GM18870 (cell line): ENCODE data around the gene ARSA.
"Not testable (repeated sequence)": the region's sequence is repeated elsewhere in the genome, so short reads cannot be mapped to it uniquely, and the experiment has no call there.

Experiments
- ATAC-seq: cut with Tn5 transposase; IDR thresholded peaks from one replicate; pipeline ENCODE4 v1.9.1; 2021; ENCODE audit warnings: moderate library complexity; ENCODE audit not compliant: unreplicated experiment

ARSA gene

DNA sequence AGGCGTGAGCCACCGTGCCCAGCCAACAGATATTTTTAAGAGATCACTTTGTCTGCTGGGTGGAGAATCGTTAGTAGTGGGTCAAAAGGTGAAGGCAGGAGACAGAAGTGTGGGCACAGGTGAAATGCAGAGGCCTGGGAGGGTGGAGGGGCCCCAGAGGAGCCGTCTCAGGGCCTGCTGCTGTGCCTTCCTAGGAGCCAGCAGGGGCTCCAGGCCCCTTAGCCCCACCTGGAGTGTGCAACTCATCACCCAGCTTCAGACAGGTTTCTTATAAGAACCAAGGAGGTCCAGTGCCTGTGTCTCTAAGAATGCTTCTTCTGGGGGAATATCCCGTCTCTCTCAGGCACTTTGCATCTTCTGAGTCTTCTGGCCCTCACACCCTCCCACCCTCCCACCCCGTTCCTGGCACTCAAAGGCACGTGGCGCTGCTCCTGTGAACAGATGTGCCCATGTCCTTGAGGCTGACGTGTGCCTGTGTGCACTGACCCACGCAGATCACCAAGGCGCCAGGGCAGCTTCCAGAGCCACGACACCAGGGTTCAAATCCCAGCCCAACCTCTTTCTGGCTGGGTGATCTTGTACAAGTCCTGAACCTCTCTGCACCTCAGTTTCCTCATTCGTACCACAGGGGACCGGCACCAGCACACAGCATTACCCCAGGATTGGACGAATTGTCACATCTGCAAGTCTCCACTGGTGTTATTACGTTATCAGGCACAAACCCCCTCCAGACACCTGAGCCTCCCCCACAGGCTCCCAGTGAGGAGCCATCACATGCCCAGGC lies 3.4 kb downstream of the ARSA start:
- ATAC-seq = no peak

DNA sequence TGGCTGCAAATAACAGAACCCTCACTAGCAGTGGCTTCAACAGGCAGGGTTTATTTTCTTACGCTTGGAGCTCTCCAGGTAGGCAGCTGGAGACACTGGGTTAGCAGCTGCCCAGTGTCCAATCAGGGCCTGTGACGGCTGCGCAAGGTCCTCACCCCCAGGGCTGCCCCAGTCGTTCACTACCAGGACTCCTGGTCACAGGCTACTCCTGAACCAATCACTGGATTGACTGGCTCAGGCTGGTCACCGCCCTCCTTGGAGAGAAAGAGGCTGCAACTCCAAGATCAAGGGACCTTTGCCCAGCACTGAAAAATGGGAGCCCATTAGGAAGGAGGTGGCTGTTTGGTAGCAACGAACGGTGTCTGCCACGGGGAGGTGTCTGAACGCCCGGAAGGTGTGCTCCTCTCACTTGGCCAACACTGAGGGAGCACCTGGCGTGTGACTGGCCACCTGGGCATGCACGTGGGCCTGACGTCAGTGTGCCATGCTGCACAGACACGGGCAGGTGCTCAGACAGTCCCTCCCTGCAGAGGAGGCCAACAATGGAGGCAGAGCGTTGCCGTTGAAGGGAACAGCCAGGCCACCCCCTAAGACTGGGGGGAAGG lies 5.1 kb downstream of the ARSA start:
- no peak for ATAC-seq

DNA sequence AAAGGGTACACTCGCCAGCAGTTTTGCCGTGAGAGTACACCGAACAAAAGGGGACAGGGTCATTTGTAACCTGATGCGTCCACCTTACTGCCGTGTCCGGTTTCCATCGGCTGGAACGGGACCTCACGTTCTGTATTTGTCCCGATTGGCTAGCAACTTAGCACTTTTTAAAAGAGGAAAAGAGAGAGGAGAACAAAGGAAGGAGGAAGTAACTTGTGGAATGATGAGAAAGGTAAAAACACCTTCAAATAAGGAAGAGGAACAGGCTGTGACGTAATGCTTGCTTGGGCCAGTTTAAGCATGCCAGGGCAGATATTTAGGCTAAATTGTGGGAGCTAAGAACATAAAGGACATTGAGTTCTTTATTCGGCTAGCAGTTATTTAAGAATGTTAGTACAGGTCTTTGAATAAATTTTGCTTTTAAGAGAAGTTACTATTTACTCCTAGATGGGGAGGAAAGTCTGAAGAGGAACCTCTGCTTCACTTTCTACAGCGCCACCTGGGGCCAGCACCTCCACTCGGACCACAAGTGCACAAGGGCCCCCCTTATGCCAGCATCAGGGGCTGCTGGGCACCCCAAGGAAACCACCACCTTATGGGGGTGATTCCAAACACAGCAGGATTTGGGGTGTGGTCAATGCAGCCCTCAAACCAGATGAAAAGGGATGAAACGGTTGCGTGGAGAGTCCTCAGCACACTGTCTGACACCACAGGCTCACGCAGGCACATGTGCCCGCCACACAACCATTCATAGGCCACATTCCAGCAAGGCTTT lies 5.8 kb downstream of the ARSA start:
- no peak for ATAC-seq

DNA sequence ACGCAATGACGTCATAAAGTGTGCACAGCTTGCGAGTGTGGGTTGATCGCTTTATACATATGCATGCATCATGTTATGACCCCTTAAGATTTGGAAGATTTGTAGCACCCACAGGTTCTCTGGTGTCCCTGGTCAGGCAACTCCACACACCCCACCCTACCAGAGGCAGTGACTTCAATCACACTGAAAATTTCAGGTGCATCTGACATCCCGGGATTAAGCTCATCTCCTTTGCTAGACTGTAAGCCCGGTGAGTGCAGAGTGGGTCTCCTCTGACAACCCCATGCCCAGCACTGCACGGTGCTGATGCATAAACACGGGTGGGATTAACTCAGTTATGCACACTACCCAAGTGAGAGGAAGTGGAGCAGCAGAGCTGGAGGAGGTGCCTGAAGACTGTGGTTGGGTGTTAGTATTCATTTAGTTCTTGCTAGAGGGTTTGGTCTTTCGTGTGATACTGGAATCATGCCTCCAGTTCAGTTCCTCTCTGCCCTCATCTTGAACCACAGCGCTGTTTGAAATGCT lies 6.5 kb downstream of the ARSA start:
- ATAC-seq = no peak

DNA sequence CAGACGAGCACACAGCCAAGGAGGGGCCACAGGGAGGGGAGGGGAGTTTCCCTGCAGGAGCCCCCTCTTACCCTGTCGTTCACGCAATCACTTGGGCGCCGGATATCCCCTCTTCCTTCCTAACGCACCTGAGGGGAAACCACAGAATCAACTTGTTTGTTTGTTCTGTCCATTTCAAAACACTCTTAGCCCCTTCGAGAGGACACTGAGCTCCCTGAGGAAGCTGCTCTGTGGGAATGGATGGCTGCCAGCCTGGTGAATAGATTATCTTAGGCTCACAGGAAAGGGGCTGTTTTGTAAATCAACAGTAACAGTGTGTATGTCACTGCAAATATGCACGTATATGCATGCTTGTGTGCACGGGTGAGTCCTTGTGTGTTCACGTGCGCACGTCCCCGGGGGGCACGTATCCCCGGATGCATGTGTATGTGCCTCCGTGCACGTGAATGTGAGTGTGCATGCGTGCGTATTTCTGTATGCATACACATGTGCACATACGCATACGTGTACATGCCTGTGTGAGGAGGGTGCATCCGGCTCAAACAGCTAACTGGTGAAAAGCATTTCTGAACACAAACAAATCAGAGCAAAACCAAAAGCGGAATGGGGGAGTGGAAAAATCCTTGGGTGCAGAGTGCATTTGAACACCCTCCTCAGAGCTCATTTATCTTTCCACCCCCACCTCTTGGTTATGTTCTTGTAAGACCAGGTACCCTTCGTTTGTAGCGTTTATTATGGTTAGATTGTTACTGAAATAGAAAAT lies 7.2 kb downstream of the ARSA start:
- no peak for ATAC-seq

DNA sequence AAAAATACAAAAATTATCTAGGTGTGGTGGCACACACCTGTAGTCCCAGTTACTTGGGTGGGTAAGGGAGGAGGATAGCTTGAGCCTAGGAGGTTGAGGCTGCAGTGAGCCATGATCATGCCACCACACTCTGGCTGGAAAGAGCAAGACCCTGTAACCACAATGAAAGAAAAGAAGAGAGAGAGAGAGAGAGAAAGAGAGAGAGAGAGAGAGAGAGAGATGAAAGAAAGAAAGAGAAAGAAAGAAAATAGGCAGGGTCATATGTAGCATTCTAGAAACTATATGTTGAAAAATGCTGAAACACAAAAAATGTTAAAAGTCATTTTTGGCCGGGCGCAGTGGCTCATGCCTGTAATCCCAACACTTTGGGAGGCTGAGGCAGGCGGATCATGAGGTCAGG lies 13.7 kb downstream of the ARSA start:
- ATAC-seq = not testable (repeated sequence)

DNA sequence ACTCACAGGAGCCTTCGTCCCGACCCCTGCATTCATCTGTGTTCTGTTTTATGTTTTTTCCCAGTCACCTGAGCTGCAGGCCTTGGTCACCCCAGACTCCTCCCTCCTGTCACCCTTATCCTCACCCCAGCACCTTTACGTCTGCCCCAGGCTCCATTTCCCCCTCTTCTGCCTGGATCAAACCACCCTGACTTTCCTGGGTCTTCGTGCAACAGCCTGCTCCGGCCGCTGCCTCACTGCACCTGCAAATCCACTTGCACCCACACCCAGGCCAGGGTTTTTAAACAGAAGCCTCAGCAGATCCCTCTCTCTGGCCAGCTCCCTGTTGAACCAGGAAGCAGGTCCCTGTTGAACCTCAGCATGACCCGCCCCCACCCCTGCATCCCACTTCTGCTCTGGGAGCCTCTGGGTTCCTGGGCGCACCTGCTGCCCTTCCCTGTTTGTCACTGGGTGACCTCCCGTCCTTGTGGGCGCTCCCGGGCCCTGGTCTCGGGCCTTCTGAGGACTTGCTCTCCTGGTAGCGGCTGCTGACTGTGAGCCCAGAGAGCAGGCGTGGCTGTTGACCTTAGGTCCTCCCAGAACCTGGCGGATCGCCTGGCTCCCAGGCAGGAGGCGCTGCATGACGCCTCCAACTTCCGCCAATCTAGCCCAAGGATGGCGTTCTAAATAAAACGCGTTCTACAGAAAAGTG lies 14.5 kb downstream of the ARSA start:
- ATAC-seq = no peak

DNA sequence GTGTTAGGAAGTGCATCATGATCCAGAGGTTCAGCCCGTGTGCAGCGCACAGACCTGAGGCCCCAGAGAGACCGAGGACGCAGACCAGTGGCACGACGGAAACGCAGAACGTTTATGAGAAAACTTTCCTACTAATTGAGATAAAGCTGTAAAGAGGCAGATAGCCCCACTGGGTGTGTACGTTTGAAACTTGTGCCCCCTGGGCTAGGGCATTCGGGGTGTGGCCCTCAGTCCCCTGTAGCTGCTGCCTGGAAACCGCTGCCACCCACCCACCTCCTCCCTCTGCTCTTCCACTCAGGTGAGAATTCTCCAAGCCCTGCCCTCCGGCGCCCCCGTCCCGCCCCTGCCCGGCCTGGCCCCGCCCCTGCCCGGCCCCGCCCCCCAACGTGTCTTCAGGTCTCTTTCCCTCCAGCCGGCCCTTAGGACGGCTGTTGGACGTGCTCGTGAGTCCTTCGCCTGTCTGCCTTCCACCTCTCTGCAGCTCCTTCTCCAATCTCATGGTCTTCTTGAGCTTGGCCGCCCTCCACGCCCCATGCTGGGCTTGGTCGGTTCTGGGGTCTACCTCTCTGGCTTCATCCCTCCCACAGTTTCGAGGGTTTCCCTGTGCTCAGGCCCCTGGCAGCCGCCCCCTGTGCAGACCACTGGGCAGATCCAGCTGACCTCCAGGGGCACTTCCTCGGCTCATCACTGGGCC lies 15.3 kb downstream of the ARSA start:
- ATAC-seq = no peak

DNA sequence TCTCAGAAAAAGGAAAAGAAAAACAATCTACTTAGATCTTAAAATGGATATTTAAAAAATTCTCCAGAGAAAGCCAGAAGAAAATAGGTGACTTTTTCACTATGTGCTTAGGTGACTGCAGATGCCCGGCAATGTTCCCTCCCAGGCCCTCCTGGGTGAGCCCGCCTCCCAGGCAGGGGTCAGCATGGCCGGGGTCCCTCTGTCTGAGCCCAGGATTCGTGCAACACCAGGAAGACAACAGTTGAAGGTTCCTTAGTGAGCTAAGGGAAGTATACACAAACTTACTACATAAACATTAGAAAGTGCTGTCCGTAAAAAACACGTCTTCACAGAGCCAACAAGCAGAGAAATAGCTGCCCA lies 15.8 kb downstream of the ARSA start:
- no peak for ATAC-seq

DNA sequence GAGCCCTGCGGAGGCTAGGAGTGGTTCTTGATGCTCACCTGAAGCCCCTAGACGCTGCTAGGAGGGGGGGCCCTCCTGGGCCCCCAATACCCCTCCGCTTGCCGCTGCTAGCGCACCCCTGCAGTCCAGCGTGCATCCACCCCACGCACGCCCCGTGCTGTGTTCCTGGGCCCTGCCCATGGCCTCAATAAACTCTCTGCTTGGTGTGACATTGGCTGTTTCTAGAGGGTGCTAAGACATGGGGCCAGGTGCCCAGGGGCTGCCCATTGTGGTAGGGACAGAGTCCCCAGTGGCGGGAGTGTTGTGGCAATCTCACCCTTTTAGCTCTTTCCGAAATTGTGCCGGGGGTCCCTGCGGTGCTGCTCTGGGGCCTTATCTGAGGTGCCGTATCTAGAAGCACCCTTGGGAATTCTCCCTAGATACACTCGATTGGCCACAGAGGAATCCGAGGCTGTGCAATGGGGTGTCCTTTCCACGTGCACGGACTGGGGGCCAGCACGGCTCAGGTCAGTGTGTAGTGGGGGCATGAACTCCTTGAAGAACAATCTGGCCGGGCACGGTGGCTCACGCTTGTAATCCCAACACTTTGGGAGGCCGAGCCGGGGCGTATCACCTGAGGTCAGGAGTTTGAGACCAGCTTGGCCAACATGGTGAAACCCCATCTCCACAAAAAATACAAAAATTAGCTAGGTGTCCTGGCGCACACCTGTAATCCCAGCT lies 16.5 kb downstream of the ARSA start:
- no peak for ATAC-seq

DNA sequence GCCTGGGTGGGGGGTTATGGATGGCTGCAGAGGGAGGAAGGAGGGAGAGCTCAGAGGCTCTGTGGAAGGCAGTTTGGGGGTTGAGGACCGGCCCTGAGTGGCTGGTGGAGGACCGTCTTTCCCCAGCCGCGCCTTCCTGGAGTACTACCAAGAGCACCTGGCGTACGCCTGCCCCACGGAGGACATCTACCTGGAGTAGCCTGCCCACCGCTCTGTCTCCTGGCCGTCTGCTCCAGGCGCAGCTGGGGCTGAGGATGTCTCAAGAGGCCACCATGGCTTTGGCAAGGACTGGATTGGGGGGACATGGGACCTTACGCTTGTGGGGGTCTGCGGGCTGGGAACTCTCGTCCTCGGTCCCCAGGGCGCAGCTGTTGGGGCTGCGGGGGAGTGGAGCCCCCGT lies 17.4 kb downstream of the ARSA start:
- ATAC-seq = no peak

DNA sequence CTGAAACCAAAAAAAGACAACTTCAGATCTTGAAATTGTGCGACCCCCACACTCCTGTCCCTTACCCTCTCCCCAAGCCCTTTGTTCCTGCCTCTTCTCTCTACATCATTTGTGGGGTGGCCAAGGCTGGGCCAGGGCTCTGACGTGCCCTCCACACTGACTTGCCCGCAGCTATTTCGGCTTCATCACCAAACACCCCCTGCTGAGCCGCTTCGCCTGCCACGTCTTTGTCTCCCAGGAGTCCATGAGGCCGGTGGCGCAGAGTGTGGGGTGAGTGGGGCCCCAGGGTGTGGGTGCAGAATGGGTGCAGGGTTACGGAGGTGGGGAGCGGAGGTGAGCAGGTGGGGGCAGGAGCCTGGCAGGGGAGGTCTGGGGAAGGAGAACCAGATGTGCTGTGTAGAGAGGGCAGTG lies 17.9 kb downstream of the ARSA start:
- no peak for ATAC-seq

DNA sequence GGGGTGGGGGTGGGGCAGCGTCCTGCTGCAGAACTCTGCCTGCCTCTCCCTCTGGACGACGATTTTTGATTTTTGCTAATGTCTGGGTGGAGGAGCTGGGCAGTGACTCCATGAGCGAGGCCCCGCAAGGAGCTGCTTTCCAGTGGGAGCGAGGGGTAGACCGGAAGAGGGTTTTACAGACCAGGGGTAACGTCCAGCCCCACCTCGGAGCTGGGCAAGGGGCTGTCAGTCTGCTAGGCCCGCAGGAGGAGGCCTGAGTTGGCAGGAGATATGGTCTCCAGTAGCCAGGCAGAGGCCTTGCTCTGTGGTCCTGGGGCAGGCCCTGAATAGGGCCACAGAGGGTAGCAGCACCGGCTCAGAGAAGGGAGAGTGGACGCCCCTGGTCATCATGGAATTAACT lies 18.4 kb downstream of the ARSA start:
- ATAC-seq = no peak

DNA sequence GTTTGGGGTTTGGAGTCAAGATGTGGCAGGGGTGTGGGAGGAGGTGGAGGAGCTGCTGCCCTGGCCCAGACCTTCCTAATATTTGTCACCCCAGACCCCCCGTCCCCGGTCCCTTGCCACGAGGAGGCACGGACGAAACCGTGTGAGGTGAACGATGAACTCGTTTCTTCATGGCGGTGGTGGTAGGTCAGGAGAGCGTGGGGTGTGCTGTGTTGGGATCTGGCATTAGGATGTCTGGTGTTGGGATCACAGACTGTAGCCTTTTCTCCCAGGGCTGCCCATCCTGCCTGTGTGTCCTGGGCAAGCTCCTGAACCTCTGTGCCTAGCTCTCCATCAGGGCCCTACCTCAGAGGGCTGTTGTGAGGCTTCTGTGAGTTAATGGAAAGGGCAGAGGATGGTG lies 19.0 kb downstream of the ARSA start:
- ATAC-seq = no peak

DNA sequence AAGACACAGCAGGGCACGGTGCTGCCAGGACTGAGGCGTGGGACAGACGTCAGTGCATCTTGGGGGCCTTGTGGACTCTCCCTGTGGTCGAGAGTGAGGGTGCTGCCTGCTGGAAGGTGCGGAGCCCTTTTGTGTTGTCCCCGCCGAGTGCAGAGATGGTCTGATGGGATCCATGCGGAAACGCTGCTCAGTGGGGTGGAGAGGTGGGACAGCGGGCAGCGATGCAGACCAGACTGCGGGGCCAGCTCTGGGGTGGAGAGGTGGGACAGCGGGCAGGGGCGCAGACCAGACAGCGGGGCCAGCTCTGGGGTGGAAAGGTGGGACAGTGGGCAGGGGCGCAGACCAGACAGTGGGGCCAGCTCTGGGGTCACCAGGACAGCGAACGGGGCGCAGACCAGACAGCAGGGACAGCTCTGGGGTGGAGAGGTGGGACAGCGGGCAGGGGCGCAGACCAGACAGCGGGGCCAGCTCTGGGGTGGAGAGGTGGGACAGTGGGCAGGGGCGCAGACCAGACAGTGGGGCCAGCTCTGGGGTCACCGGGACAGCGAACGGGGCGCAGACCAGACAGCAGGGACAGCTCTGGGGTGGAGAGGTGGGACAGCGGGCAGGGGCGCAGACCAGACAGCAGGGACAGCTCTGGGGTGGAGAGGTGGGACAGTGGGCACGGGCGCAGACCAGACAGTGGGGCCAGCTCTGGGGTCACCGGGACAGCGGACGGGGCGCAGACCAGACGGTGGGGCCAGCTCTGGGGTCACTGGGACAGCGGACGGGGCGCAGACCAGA lies 19.7 kb downstream of the ARSA start:
- ATAC-seq = not testable (repeated sequence)

DNA sequence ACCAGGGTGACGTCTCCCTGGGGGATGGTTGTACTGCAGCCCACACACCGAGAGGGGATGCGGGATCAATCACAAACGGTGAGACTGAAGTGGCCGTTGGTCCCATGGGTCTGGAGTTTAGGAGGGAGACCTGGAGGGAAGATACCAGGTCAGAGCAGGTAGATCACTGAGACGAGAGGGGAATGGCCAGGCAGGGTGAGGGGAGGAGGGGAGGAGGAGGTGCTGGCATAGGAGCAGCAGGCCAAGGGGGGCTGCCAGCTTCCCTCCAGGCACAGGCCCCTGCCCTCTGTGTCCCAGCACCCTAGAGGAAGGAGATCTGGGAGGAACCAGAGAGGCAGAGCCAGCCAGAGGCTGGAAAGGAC lies 20.3 kb downstream of the ARSA start:
- ATAC-seq = no peak

DNA sequence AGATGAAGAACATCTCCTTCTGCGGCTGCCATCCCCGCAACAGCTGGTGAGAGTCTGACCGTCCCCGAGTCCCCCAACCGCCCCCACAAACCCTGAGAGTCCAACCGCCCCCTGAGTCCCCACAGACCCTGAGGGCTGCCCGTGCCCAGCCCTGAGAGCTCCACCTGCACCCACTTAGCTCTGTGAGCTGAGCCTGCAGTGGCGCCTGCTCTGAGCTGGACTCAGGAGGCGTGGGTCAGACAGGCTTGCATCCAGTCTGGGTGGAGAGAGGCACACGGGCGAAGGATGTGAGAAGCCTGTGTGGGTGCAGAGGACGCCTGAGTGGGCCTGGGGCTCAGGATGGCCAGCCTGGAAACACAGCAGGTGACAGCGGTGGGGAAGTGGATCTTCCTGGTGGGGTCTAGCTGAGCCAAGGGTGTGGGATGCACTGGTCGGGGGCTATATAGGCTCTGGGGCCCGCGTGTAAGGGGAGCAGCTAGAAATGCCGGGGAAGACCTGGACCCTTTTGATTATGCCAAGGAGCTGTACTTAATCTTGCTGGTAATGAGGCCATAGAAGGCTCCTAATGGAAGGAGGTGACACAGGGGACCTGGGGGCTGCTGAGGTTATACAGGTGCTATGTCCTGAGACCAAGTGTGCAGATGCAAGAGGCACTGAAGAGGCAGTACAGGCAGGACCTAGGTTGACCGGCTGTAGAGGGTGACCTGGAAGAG lies 20.9 kb downstream of the ARSA start:
- ATAC-seq = no peak
